ENCODE results near the gene STAB2.

STAB2 gene

GRCh38 chr12:103786201-103786600 is 199.1 kb downstream of the STAB2 start:
- Histone ChIP-seq H3K9ac (ENCODE audit: low read depth, low read length) (no peak overlapping the region), H3K4me1 (ENCODE audit: insufficient read depth, low read length) (no peaks in the 10 kb centered on the region), H3K9me3 (ENCODE audit: control insufficient read depth, insufficient read depth, low read length) (no peaks in the 10 kb centered on the region), H3K36me3 (ENCODE audit: insufficient read depth, low read length) (peaks cover 3% of the 10 kb centered on the region; the same call in 1 of the 2 replicates)

DNA sequence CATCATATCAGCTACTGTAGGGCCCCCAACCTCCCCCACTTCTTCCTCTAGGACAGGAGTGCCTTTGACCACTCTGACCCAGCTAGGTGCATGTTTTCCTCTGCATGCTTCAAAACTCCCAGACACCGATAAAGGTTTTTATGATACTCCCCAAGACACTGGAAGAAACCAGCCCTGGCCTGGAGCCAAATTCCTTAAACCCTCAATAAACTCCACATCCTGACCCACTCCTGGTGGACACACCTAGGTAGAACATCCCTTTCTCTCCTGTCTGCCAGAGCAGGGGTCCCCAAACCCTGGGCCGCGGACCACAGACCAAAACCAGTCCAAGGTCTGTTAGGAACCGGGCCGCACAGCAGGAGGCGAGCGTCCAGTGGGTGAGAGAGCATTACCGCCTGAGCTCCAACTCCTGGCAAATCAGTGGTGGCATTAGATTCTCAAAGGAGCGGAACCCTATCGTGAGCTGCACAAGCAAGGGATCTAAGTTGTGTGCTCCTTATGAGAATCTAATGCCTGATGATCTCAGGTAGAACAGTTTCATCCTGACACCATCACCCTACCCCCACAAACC is 204.4 kb downstream of the STAB2 start:
- Histone ChIP-seq H3K9me3 (ENCODE audit: control insufficient read depth, insufficient read depth, low read length) (no peaks in the 10 kb centered on the region; the same call in 1 of the 2 replicates), H3K9ac (ENCODE audit: low read depth, low read length) (no peak overlapping the region), H3K36me3 (ENCODE audit: insufficient read depth, low read length) (peaks cover 4% of the 10 kb centered on the region), H3K4me1 (ENCODE audit: insufficient read depth, low read length) (no peaks in the 10 kb centered on the region)

- Histone ChIP-seq H3K9ac (ENCODE audit: low read depth, low read length) (no peak overlapping the region), H3K4me1 (ENCODE audit: insufficient read depth, low read length) (no peaks in the 10 kb centered on the region), H3K36me3 (ENCODE audit: insufficient read depth, low read length) (peaks cover 4% of the 10 kb centered on the region), H3K9me3 (ENCODE audit: control insufficient read depth, insufficient read depth, low read length) (no peaks in the 10 kb centered on the region; the same call in 1 of the 2 replicates)
These were observed 206.0 kb downstream of the STAB2 start for GRCh38 chr12:103793046-103793445.

DNA sequence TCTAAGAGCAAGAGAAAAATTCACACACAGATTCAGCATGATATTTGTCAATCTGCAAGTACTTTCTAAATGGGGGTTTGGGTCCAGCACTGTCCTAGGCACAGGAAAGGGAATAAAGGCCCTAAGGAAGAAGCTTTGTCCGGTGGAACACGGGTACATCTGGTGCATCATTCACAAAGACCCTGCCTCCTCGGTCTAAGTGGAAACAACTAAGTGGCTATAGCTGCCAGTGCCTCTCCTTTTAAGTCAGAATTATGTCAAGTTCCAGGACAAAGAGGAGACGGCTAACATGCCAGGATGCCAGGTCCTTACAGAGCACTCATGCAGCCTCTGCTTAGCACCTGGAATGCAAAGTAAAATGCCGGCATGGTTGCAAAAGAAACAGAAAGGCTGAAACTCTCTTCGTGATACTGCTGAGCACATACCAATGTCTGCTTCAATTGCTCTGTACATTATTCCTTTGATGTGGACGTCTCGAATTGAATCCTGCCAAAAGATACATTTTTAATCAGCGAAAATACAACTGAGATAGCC is 206.5 kb downstream of the STAB2 start:
- no peak overlapping the region for H3K9ac ChIP-seq (ENCODE audit: low read depth, low read length)
- H3K4me1 ChIP-seq (ENCODE audit: insufficient read depth, low read length) = no peaks in the 10 kb centered on the region
- peaks cover 4% of the 10 kb centered on the region for H3K36me3 ChIP-seq (ENCODE audit: insufficient read depth, low read length)
- no peaks in the 10 kb centered on the region; the same call in 1 of the 2 replicates for H3K9me3 ChIP-seq (ENCODE audit: control insufficient read depth, insufficient read depth, low read length)

GRCh38 chr12:103794309-103795213 is 207.5 kb downstream of the STAB2 start:
- Histone ChIP-seq H3K9ac (ENCODE audit: low read depth, low read length) (no peak overlapping the region), H3K9me3 (ENCODE audit: control insufficient read depth, insufficient read depth, low read length) (no peaks in the 10 kb centered on the region; the same call in 1 of the 2 replicates), H3K4me1 (ENCODE audit: insufficient read depth, low read length) (no peaks in the 10 kb centered on the region), H3K36me3 (ENCODE audit: insufficient read depth, low read length) (peaks cover 4% of the 10 kb centered on the region)

- Histone ChIP-seq H3K4me1 (ENCODE audit: insufficient read depth, low read length) (no peaks in the 10 kb centered on the region), H3K36me3 (ENCODE audit: insufficient read depth, low read length) (peaks cover 4% of the 10 kb centered on the region), H3K9ac (ENCODE audit: low read depth, low read length) (no peak overlapping the region), H3K9me3 (ENCODE audit: control insufficient read depth, insufficient read depth, low read length) (no peaks in the 10 kb centered on the region)
These were observed 211.5 kb downstream of the STAB2 start for GRCh38 chr12:103798586-103798985.

DNA sequence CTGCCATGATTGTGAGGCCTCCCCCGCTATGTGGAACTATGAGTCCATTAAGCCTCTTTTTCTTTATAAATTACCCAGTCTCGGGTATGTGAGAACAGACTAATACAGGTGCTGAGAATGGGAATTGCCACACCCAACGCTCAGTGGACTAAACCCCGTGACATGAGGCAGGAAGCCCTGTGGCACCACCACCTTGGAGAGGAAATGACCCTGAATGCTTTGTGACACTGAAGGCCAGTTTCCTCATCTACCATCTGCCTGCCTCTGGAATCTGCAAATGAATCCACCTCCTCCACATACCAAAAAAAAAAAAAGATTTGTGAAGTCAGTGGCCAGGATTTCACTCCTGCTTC is 212.4 kb downstream of the STAB2 start:
- Histone ChIP-seq H3K9ac (ENCODE audit: low read depth, low read length) (no peak overlapping the region), H3K9me3 (ENCODE audit: control insufficient read depth, insufficient read depth, low read length) (no peaks in the 10 kb centered on the region), H3K36me3 (ENCODE audit: insufficient read depth, low read length) (no peaks in the 10 kb centered on the region), H3K4me1 (ENCODE audit: insufficient read depth, low read length) (no peaks in the 10 kb centered on the region)

GRCh38 chr12:103799857-103800771 is 213.0 kb downstream of the STAB2 start:
- Histone ChIP-seq H3K9me3 (ENCODE audit: control insufficient read depth, insufficient read depth, low read length) (no peaks in the 10 kb centered on the region), H3K36me3 (ENCODE audit: insufficient read depth, low read length) (no peaks in the 10 kb centered on the region), H3K9ac (ENCODE audit: low read depth, low read length) (no peak overlapping the region), H3K4me1 (ENCODE audit: insufficient read depth, low read length) (peaks cover 2% of the 10 kb centered on the region; the same call in 1 of the 2 replicates)

DNA sequence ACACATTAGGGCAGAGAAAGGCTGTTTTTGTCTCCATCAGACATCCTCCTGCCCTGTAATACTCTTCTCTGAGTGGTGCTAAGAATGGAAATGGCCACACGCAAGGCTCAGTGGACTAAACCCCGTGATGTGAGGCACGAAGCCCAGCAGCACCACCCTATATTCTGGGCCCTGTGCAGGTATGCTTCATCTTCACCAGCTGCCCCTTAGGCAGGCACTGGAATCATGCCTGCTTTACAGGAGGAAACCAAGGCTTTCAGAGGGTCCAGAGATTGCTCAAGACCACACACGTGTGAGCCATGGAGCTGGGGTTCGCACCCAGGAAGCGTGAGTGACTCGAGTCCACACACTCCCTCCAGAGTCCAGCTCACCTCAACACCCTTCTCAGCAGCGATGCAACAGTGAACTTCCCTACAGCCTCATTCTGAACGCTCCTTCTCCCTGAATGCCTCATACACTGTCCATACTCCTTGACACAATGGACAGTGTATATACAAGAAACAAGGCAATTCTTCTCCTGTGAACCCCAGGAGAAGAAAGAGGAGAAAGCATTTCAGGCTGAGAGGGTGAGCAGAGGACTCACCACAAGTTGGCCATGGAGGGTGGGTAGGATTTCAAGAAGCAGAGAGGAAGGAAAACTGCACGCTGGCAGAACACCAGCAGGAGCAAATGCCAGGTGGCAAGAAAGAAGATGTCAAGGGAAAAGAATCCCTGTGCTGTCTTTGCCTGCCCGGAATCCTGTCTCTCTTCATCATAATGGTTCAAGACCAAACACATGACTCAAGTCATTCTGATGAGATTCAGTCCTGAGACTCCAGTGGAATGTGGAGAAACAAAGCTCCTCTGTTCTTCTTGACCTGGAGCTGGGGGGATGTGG is 214.9 kb downstream of the STAB2 start:
- peaks cover 6% of the 10 kb centered on the region; the same call in 1 of the 2 replicates for H3K4me1 ChIP-seq (ENCODE audit: insufficient read depth, low read length)
- H3K36me3 ChIP-seq (ENCODE audit: insufficient read depth, low read length) = no peaks in the 10 kb centered on the region
- H3K9me3 ChIP-seq (ENCODE audit: control insufficient read depth, insufficient read depth, low read length) = no peaks in the 10 kb centered on the region
- no peak overlapping the region for H3K9ac ChIP-seq (ENCODE audit: low read depth, low read length)

GRCh38 chr12:103802586-103802886 is 215.5 kb downstream of the STAB2 start:
- Histone ChIP-seq H3K9me3 (ENCODE audit: control insufficient read depth, insufficient read depth, low read length) (no peaks in the 10 kb centered on the region), H3K4me1 (ENCODE audit: insufficient read depth, low read length) (peaks cover 6% of the 10 kb centered on the region; the same call in 1 of the 2 replicates), H3K9ac (ENCODE audit: low read depth, low read length) (no peak overlapping the region), H3K36me3 (ENCODE audit: insufficient read depth, low read length) (no peaks in the 10 kb centered on the region)

GRCh38 chr12:103803847-103804246 is 216.8 kb downstream of the STAB2 start:
- Histone ChIP-seq H3K9me3 (ENCODE audit: control insufficient read depth, insufficient read depth, low read length) (no peaks in the 10 kb centered on the region), H3K36me3 (ENCODE audit: insufficient read depth, low read length) (no peaks in the 10 kb centered on the region), H3K9ac (ENCODE audit: low read depth, low read length) (no peak overlapping the region), H3K4me1 (ENCODE audit: insufficient read depth, low read length) (peaks cover 6% of the 10 kb centered on the region; the same call in 1 of the 2 replicates)

DNA sequence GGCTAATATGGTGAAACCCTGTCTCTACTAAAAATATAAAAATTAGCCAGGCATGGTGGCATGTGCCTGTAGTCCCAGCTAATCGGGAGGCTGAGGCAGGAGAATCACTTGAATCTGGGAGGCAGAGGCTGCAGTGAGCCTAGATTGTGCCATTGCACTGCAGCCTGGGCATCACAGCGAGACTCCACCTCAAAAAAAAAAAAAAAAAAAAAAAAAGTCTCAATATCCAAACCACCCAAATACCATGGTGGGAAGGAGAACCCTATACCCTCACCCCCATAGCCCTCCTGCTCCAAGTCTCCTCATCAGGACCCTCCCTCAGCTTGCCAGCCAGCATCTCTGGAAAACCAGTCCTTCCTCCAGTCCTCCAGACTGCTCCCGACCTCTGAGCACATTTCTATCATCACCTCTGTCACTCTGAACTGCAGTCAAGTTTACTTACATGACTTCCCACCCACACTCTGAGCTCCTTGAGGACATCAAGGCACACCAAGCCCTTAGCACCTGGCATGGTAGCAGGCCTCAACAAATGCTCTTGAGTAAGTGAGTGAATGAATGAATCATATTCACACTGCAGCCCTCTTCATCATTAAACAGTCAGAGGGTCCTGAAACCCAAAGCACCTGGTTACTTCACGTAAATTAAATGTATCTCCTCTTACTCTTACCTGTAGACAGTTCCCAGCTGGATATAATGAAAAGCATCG is 218.7 kb downstream of the STAB2 start:
- peaks cover 2% of the 10 kb centered on the region; the same call in 1 of the 2 replicates for H3K36me3 ChIP-seq (ENCODE audit: insufficient read depth, low read length)
- H3K9me3 ChIP-seq (ENCODE audit: control insufficient read depth, insufficient read depth, low read length) = no peaks in the 10 kb centered on the region
- H3K4me1 ChIP-seq (ENCODE audit: insufficient read depth, low read length) = peaks cover 6% of the 10 kb centered on the region; the same call in 1 of the 2 replicates
- H3K9ac ChIP-seq (ENCODE audit: low read depth, low read length) = no peak overlapping the region

DNA sequence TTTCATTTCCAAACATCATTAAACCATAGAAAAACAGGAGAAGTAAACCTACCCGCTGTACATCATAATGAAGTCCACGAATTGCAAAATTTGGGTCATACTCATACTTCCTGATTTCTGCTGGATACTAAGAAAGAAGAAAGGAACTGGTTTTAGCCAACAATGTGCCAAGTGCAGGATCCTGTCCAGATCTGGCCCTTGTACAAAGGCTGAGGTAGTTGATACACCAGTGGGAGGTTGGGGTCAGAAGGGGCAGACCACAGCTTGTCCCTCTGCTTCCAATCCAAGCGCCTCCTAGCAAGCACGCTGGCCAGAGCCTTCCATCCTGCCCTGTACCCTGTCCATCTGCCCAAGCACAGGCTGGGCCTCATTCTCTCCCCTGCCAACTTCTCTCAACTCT is 219.7 kb downstream of the STAB2 start:
- H3K9me3 ChIP-seq (ENCODE audit: control insufficient read depth, insufficient read depth, low read length) = no peaks in the 10 kb centered on the region
- peaks cover 6% of the 10 kb centered on the region; the same call in 1 of the 2 replicates for H3K4me1 ChIP-seq (ENCODE audit: insufficient read depth, low read length)
- peaks cover 2% of the 10 kb centered on the region; the same call in 1 of the 2 replicates for H3K36me3 ChIP-seq (ENCODE audit: insufficient read depth, low read length)
- H3K9ac ChIP-seq (ENCODE audit: low read depth, low read length) = no peak overlapping the region
